Lower lobe of right lung (tissue), 2 donors: ENCODE measurements around the gene RBP7. TPM values are rescaled to one million over a fixed set of nuclear protein-coding genes. Genes with fewer than 3 reads are reported as not detected.
"Not testable (repeated sequence)": the region's sequence is repeated elsewhere in the genome, so short reads cannot be mapped to it uniquely, and the experiment has no call there.

Experiments used
- ATAC-seq, 2 donors: fragments of 200-7000 bp; cut with Tn5 transposase; one replicate each; pipeline ENCODE4 v1.9.1; 2020 to 2022; ENCODE audit warnings: mild to moderate bottlenecking in 2 of 2, moderate library complexity in 2 of 2
- DNase-seq: peaks from one replicate; pipeline ENCODE4 v3.0.0-alpha.2; 2020
- H3K27ac ChIP-seq: fragments of 200-600 bp; one replicate; pipeline ENCODE4 v1.8.0; 2022
- H3K27me3 ChIP-seq: fragments of 200-600 bp; one replicate; pipeline ENCODE4 v1.8.0; 2022; ENCODE audit warnings: low read depth
- H3K36me3 ChIP-seq: fragments of 200-600 bp; one replicate; pipeline ENCODE4 v1.8.0; 2022; ENCODE audit warnings: mild to moderate bottlenecking
- H3K4me1 ChIP-seq: fragments of 200-600 bp; one replicate; pipeline ENCODE4 v1.8.0; 2022
- H3K4me3 ChIP-seq: fragments of 200-600 bp; one replicate; pipeline ENCODE4 v1.8.0; 2022; ENCODE audit warnings: mild to moderate bottlenecking
- H3K9me3 ChIP-seq: fragments of 200-600 bp; one replicate; pipeline ENCODE4 v1.8.0; 2022
- CTCF ChIP-seq: fragments of 200-600 bp; IDR thresholded peaks from one replicate; pipeline ENCODE4 v1.8.0; 2022; ENCODE audit warnings: antibody characterized with exemption, mild to moderate bottlenecking
- intact Hi-C: fragments of 100-400 bp; cut with DNase I; formaldehyde crosslinking; loops from one replicate; pipeline ENCODE4 v1.11.0; 2022
- total RNA-seq: library from RNA; stranded (reverse); fragmentation: NEBNext Ultra II Directional; extraction: Animal tissue kit (Norgen Biotek cat#: 25700); gene quantifications from one replicate; pipeline ENCODE4 v1.2.1, GENCODE V29; 2021
- donor health status: DM: no; HTN: yes; CAD: no; lungs with severe emphysema.

The RBP7 gene
- total RNA-seq, 1 donor from 2014 or later, result 8.5 TPM

- ATAC-seq, result no peak
These were observed 4.1 kb downstream of the RBP7 start for GRCh38 chr1:10001016-10001665.

GRCh38 chr1:10005248-10005647 is 8.2 kb downstream of the RBP7 start:
- peaks cover 40% of the 10 kb centered on the region for H3K27me3 ChIP-seq
- H3K9me3 ChIP-seq, H3K4me3 ChIP-seq, DNase-seq, ATAC-seq, H3K36me3 ChIP-seq, intact Hi-C loops, H3K27ac ChIP-seq, H3K4me1 ChIP-seq: not testable (repeated sequence)

More at GRCh38 chr1:10001016-10001665, 4.1 kb downstream of the RBP7 start:
- intact Hi-C loops, result no loop called here
- Histone ChIP-seq H3K4me1 (peaks cover 15% of the 10 kb centered on the region), H3K36me3 (no peaks in the 10 kb centered on the region), H3K27me3 (peaks cover 78% of the 10 kb centered on the region), H3K27ac (no peak overlapping the region), H3K9me3 (no peaks in the 10 kb centered on the region), H3K4me3 (no peak overlapping the region)
- DNase-seq, result no peak
- TF ChIP-seq CTCF, result no peak

DNA sequence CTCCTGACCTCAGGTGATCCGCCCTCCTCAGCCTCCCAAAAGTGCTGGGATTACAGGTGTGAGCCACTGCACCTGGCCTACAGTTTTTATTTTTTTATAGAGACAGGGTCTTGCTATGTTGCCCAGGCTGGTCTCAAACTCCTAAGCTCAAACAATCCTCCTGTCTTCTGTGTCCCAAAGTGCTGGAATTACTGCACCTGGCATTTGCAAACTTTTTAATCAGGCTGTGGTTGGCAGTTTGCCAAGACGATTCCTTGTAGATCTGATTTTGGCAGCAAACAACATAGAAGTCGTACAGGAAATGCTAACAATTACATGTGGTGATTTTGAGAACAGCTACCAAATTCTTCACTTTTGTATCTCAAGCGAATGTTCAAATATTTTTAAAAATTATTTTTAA is 10.1 kb downstream of the RBP7 start:
- no peak for DNase-seq
- H3K36me3 ChIP-seq, result no peaks in the 10 kb centered on the region
- intact Hi-C loops, result no loop called here
- ATAC-seq, result no peak
- TF ChIP-seq CTCF, result no peak
- H3K4me3 ChIP-seq, result no peak overlapping the region
- no peaks in the 10 kb centered on the region for H3K9me3 ChIP-seq
- H3K27me3 ChIP-seq, result peaks cover 25% of the 10 kb centered on the region
- no peak overlapping the region for H3K27ac ChIP-seq
- no peaks in the 10 kb centered on the region for H3K4me1 ChIP-seq

GRCh38 chr1:10014016-10014415 is 17.0 kb downstream of the RBP7 start:
- no peak for TF ChIP-seq CTCF
- Histone ChIP-seq H3K4me1 (peaks cover 5% of the 10 kb centered on the region), H3K9me3 (no peaks in the 10 kb centered on the region), H3K36me3 (no peaks in the 10 kb centered on the region), H3K4me3 (no peak overlapping the region), H3K27me3 (no peaks in the 10 kb centered on the region), H3K27ac (no peak overlapping the region)
- ATAC-seq, result no peak
- intact Hi-C loops, result no loop called here
- DNase-seq, result no peak

DNA sequence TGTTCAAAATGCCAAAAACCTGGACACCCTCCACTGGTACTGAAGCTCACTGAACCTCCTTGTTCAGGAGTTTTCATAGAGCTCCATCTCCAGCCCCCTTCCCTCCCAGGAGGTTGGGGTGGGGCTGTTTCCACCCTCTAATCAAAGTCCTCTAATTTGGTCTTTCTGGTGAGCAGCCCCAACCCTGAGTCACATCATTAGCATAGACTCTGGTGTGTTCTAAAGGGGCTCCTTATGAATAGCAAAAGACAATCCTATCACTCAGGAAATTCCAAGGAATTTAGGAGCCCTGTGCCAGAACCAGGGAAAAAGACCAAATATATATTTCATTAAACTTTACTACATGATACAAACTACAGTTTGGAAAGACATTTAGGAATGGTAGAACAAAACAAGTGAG is 22.5 kb downstream of the RBP7 start:
- no peak for TF ChIP-seq CTCF
- intact Hi-C loops, result no loop called here
- peaks cover 5% of the 10 kb centered on the region for H3K4me1 ChIP-seq
- no peaks in the 10 kb centered on the region for H3K27me3 ChIP-seq
- no peak overlapping the region for H3K27ac ChIP-seq
- no peak overlapping the region for H3K4me3 ChIP-seq
- no peaks in the 10 kb centered on the region for H3K9me3 ChIP-seq
- H3K36me3 ChIP-seq, result no peaks in the 10 kb centered on the region
- DNase-seq, result no peak
- ATAC-seq, result no peak

DNA sequence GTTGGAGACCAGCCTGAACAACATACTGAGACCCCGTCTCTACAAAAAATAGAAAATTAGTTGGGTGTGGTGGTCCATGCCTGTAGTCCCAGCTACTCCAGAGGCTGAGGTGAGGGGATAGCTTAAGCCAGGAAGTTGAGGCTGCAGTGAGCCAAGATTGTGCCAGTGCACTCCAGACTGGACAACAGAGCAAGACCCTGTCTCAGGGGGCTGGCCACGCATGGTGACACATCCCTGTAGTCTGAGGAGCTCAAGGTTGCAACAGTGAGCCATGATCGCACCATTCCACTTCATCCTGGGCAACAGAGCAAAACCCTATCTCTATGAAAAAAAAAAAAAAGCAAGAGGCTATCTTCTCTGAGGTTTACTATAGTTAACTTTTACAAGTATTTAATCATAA is 23.1 kb downstream of the RBP7 start:
- peaks cover 5% of the 10 kb centered on the region for H3K4me1 ChIP-seq
- ATAC-seq (no peak), DNase-seq (no peak)
- H3K36me3 ChIP-seq, result no peaks in the 10 kb centered on the region
- H3K27me3 ChIP-seq, result no peaks in the 10 kb centered on the region
- H3K27ac ChIP-seq, result no peak overlapping the region
- H3K9me3 ChIP-seq, result no peaks in the 10 kb centered on the region
- intact Hi-C loops, result no loop called here
- no peak for TF ChIP-seq CTCF
- no peak overlapping the region for H3K4me3 ChIP-seq

- H3K27ac ChIP-seq, H3K27me3 ChIP-seq, H3K4me3 ChIP-seq, H3K36me3 ChIP-seq, H3K9me3 ChIP-seq, intact Hi-C loops, DNase-seq, H3K4me1 ChIP-seq, ATAC-seq: not testable (repeated sequence)
These were observed 23.6 kb downstream of the RBP7 start for GRCh38 chr1:10020678-10021077.

- H3K27ac ChIP-seq, intact Hi-C loops, H3K4me3 ChIP-seq, H3K36me3 ChIP-seq, ATAC-seq, H3K9me3 ChIP-seq, DNase-seq, H3K4me1 ChIP-seq, H3K27me3 ChIP-seq: not testable (repeated sequence)
These were observed 25.0 kb downstream of the RBP7 start for GRCh38 chr1:10021992-10022391.
